GM12878 (cell line): ENCODE results near the gene FBXW9.

Source experiments
- BHLHE40 ChIP-seq, 2 experiments: fragments of 450-650 bp in 1 of 2; IDR thresholded peaks; 2 replicates each; pipeline ENCODE4 v1.6.1; 2011 to 2017; ENCODE audit warnings: low read depth in 2 of 2, borderline replicate concordance in 1 of 2, improper control_type of control experiment in 1 of 2, low read length in 1 of 2, mild to moderate bottlenecking in 1 of 2
- ETV6 ChIP-seq, 2 experiments: fragments of 450-650 bp in 1 of 2; IDR thresholded peaks in 1 of 2; conservative IDR thresholded peaks in 1 of 2; 2 replicates each; pipeline ENCODE4 v1.6.1; 2014; ENCODE audit warnings: antibody characterized with exemption in 1 of 2, borderline replicate concordance in 1 of 2, low read depth in 1 of 2, mild to moderate bottlenecking in 1 of 2, moderate library complexity in 1 of 2
- EZH2 ChIP-seq: IDR thresholded peaks from 2 replicates; pipeline ENCODE4 v1.6.1; 2012; ENCODE audit warnings: low read depth, mild to moderate bottlenecking, control low read depth, inconsistent platforms, low read length, borderline replicate concordance; ENCODE audit not compliant: control insufficient read depth
- HDGF ChIP-seq: fragments of 450-650 bp; IDR thresholded peaks from 2 replicates; pipeline ENCODE4 v1.6.1; 2016; ENCODE audit warnings: antibody characterized with exemption
- PAX8 ChIP-seq: fragments of 450-650 bp; IDR thresholded peaks from 2 replicates; pipeline ENCODE4 v1.6.1; 2017; ENCODE audit warnings: mild to moderate bottlenecking, moderate library complexity
- POLR2A ChIP-seq: IDR thresholded peaks from 2 replicates; pipeline ENCODE4 v1.6.1; 2011; ENCODE audit warnings: low read depth, mild to moderate bottlenecking, low read length
- TF ChIP-seq, protein P1 (sequence below): fragments of 150-350 bp; IDR thresholded peaks from 2 replicates; pipeline ENCODE4 v1.6.1; 2016; ENCODE audit warnings: low read depth, low read length
- TF ChIP-seq, protein P2 (sequence below), 3 experiments: IDR thresholded peaks in 2 of 3; conservative IDR thresholded peaks in 1 of 3; 2 replicates each; pipeline ENCODE4 v1.5.1; 2011; ENCODE audit warnings: low read depth in 3 of 3, low read length in 3 of 3, mild to moderate bottlenecking in 3 of 3, control low read depth in 2 of 3, moderate library complexity in 2 of 3, inconsistent platforms in 1 of 3, mixed read lengths in 1 of 3; ENCODE audit not compliant: control insufficient read depth in 2 of 3, insufficient read depth in 1 of 3; ENCODE audit errors: extremely low read depth in 1 of 3

DNA sequence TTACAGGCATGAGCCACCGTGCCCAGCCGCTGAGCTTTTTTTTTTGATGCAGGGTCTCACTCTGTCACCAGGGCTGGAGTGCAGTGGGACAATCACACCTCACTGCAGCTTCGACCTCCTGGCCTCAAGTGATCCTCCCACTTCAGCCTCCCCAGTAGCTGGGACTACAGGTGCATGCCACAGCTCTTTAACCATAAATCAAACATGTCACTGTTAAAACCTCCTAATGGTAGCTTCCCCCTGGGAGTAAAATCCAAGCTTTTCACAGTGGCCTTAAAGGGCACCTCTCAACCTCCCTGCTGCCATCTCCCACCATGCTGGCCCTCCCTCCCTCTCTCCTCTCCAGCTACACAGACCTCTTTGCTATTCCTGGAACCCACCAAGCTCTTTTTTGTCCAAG is 10.6 kb downstream of the FBXW9 start:
- TF ChIP-seq EZH2 = no peak
- TF ChIP-seq, protein P1, sequence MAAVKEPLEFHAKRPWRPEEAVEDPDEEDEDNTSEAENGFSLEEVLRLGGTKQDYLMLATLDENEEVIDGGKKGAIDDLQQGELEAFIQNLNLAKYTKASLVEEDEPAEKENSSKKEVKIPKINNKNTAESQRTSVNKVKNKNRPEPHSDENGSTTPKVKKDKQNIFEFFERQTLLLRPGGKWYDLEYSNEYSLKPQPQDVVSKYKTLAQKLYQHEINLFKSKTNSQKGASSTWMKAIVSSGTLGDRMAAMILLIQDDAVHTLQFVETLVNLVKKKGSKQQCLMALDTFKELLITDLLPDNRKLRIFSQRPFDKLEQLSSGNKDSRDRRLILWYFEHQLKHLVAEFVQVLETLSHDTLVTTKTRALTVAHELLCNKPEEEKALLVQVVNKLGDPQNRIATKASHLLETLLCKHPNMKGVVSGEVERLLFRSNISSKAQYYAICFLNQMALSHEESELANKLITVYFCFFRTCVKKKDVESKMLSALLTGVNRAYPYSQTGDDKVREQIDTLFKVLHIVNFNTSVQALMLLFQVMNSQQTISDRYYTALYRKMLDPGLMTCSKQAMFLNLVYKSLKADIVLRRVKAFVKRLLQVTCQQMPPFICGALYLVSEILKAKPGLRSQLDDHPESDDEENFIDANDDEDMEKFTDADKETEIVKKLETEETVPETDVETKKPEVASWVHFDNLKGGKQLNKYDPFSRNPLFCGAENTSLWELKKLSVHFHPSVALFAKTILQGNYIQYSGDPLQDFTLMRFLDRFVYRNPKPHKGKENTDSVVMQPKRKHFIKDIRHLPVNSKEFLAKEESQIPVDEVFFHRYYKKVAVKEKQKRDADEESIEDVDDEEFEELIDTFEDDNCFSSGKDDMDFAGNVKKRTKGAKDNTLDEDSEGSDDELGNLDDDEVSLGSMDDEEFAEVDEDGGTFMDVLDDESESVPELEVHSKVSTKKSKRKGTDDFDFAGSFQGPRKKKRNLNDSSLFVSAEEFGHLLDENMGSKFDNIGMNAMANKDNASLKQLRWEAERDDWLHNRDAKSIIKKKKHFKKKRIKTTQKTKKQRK = no peak
- TF ChIP-seq POLR2A = no peak
- no peak for TF ChIP-seq BHLHE40 (IDR thresholded peaks at IDR 0.05; ENCODE audit: borderline replicate concordance in 1 of 2, low read depth in 2 of 2, low read length in 1 of 2)
- TF ChIP-seq, protein P2, sequence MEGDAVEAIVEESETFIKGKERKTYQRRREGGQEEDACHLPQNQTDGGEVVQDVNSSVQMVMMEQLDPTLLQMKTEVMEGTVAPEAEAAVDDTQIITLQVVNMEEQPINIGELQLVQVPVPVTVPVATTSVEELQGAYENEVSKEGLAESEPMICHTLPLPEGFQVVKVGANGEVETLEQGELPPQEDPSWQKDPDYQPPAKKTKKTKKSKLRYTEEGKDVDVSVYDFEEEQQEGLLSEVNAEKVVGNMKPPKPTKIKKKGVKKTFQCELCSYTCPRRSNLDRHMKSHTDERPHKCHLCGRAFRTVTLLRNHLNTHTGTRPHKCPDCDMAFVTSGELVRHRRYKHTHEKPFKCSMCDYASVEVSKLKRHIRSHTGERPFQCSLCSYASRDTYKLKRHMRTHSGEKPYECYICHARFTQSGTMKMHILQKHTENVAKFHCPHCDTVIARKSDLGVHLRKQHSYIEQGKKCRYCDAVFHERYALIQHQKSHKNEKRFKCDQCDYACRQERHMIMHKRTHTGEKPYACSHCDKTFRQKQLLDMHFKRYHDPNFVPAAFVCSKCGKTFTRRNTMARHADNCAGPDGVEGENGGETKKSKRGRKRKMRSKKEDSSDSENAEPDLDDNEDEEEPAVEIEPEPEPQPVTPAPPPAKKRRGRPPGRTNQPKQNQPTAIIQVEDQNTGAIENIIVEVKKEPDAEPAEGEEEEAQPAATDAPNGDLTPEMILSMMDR (IDR thresholded peaks at IDR 0.05 in 2 of 3, conservative IDR thresholded peaks at IDR 0.05 in 1 of 3; ENCODE audit: control insufficient read depth in 2 of 3, extremely low read depth in 1 of 3, insufficient read depth in 1 of 3, low read depth in 3 of 3, low read length in 3 of 3) = no peak
- TF ChIP-seq PAX8 = no peak
- no peak for TF ChIP-seq ETV6 (conservative IDR thresholded peaks at IDR 0.05 in 1 of 2, IDR thresholded peaks at IDR 0.05 in 1 of 2; ENCODE audit: borderline replicate concordance in 1 of 2, low read depth in 1 of 2)
- no peak for TF ChIP-seq HDGF
